ENCODE data around the gene REEP5.

- TF ChIP-seq ARNT (IDR thresholded peaks at IDR 0.05) (peak; percentile 42; the same call in 1 of the 2 replicates), HDGF (IDR thresholded peaks at IDR 0.05; ENCODE audit: borderline replicate concordance) (no peak), FOXA1 (IDR thresholded peaks at IDR 0.05) (no peak), TARDBP (IDR thresholded peaks at IDR 0.05) (no peak), SUZ12 (IDR thresholded peaks at IDR 0.05) (no peak), ELF4 (IDR thresholded peaks at IDR 0.05) (no peak; the same call in 1 of the 2 replicates), BHLHE40 (IDR thresholded peaks at IDR 0.05; ENCODE audit: borderline replicate concordance) (no peak)
These were observed at the start of gene REEP5 for GRCh38 chr5:112921833-112922817.
